Measurements from ENCODE around the gene LIPG.
"Not testable (repeated sequence)": the region's sequence is repeated elsewhere in the genome, so short reads cannot be mapped to it uniquely, and the experiment has no call there.

The LIPG gene

GRCh38 chr18:49570836-49571235 is 9.0 kb downstream of the LIPG start:
- no peaks in the 10 kb centered on the region for H3K4me1 Mint-ChIP-seq (ENCODE audit: low read depth in 2 of 2)
- no peak for ATAC-seq (replicated peaks)

GRCh38 chr18:49572611-49573345 is 10.9 kb downstream of the LIPG start:
- Mint-ChIP-seq H3K27ac (no peak overlapping the region), H3K4me1 (ENCODE audit: low read depth in 2 of 2) (no peaks in the 10 kb centered on the region), H3K4me3 (no peak overlapping the region), H3K9me3 (no peaks in the 10 kb centered on the region), H3K36me3 (ENCODE audit: insufficient read depth) (peaks cover 3% of the 10 kb centered on the region), H3K27me3 (peaks cover 0 to 20% of the 10 kb centered on the region in 2 donors)
- ATAC-seq (replicated peaks) (no peak), DNase-seq (no peak)

More at GRCh38 chr18:49570836-49571235, 9.0 kb downstream of the LIPG start:
- H3K9me3 Mint-ChIP-seq, result no peaks in the 10 kb centered on the region
- peaks cover 3% of the 10 kb centered on the region for H3K36me3 Mint-ChIP-seq (ENCODE audit: insufficient read depth)
- DNase-seq, result no peak
- no peak overlapping the region for H3K27ac Mint-ChIP-seq
- H3K27me3 Mint-ChIP-seq, result peaks cover 13 to 37% of the 10 kb centered on the region in 2 donors
- H3K4me3 Mint-ChIP-seq, result no peak overlapping the region

DNA sequence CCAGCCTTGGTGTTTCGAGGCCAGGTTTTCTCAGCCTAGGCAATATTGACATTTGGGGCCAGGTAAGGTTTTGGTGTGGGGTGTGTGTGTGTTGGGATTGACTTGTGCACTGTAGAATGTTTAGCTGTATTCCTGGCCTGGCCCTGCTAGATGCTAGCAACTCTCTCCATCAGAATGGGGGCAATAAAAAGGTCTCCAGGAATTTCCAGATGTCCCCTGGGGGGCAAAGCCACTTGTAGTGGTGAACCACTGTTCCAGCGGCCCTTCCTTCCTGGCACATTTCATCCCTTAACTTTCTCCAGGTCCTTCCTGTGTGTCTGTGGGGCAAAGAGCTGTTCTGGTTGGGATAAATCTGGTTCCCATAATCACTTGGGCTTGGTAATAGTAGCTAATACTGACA is 12.0 kb downstream of the LIPG start:
- Mint-ChIP-seq H3K9me3 (no peaks in the 10 kb centered on the region), H3K4me3 (no peak overlapping the region), H3K27me3 (peaks cover 0 to 16% of the 10 kb centered on the region in 2 donors), H3K27ac (no peak overlapping the region), H3K36me3 (ENCODE audit: insufficient read depth) (peaks cover under 1% of the 10 kb centered on the region), H3K4me1 (ENCODE audit: low read depth in 2 of 2) (no peaks in the 10 kb centered on the region)
- ATAC-seq (replicated peaks), result no peak
- no peak for DNase-seq

DNA sequence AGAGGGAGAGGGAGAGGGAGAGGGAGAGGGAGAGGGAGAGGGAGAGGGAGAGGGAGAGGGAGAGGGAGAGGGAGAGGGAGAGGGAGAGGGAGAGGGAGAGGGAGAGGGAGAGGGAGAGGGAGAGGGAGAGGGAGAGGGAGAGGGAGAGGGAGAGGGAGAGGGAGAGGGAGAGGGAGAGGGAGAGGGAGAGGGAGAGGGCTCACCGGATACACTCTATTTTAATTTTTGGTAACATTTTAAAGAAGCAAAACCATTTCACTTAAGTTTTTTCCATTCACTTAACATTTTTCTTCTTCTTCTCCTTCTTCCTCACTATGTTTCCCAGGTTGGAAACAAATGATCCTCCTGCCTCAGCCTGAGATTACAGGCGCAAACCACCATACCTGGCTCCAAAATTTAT is 17.2 kb downstream of the LIPG start:
- H3K27me3 Mint-ChIP-seq, result peaks cover 12 to 47% of the 10 kb centered on the region in 2 donors
- not testable (repeated sequence) for ATAC-seq (replicated peaks); DNase-seq; H3K36me3 Mint-ChIP-seq (ENCODE audit: insufficient read depth); H3K27ac Mint-ChIP-seq; H3K4me3 Mint-ChIP-seq; H3K9me3 Mint-ChIP-seq; H3K4me1 Mint-ChIP-seq (ENCODE audit: low read depth in 2 of 2)

GRCh38 chr18:49579583-49579982 is 17.7 kb downstream of the LIPG start:
- not testable (repeated sequence) for H3K4me1 Mint-ChIP-seq (ENCODE audit: low read depth in 2 of 2); DNase-seq; H3K9me3 Mint-ChIP-seq; H3K27ac Mint-ChIP-seq; H3K4me3 Mint-ChIP-seq; ATAC-seq (replicated peaks); H3K36me3 Mint-ChIP-seq (ENCODE audit: insufficient read depth)
- peaks cover 12 to 48% of the 10 kb centered on the region in 2 donors for H3K27me3 Mint-ChIP-seq

- H3K4me1 Mint-ChIP-seq (ENCODE audit: low read depth in 2 of 2), result no peaks in the 10 kb centered on the region
- ATAC-seq (replicated peaks) (no peak), DNase-seq (no peak)
- H3K27me3 Mint-ChIP-seq, result peaks cover 12 to 48% of the 10 kb centered on the region in 2 donors
- no peaks in the 10 kb centered on the region for H3K9me3 Mint-ChIP-seq
- H3K36me3 Mint-ChIP-seq (ENCODE audit: insufficient read depth), result no peaks in the 10 kb centered on the region
- no peak overlapping the region for H3K4me3 Mint-ChIP-seq
- H3K27ac Mint-ChIP-seq, result no peak overlapping the region
Measured at GRCh38 chr18:49580279-49580678, 18.4 kb downstream of the LIPG start.

GRCh38 chr18:49581371-49581770 is 19.5 kb downstream of the LIPG start:
- DNase-seq (no peak), ATAC-seq (replicated peaks) (no peak)
- Mint-ChIP-seq H3K27ac (no peak overlapping the region), H3K36me3 (ENCODE audit: insufficient read depth) (no peaks in the 10 kb centered on the region), H3K9me3 (no peaks in the 10 kb centered on the region), H3K27me3 (peaks cover 12 to 48% of the 10 kb centered on the region in 2 donors), H3K4me1 (ENCODE audit: low read depth in 2 of 2) (no peaks in the 10 kb centered on the region), H3K4me3 (no peak overlapping the region)

- Mint-ChIP-seq H3K27ac (no peak overlapping the region), H3K4me3 (no peak overlapping the region), H3K4me1 (ENCODE audit: low read depth in 2 of 2) (no peaks in the 10 kb centered on the region), H3K9me3 (no peaks in the 10 kb centered on the region), H3K27me3 (peaks cover 12 to 48% of the 10 kb centered on the region in 2 donors), H3K36me3 (ENCODE audit: insufficient read depth) (no peaks in the 10 kb centered on the region)
- no peak for ATAC-seq (replicated peaks)
- no peak for DNase-seq
Measured at GRCh38 chr18:49582579-49582978, 20.7 kb downstream of the LIPG start.

DNA sequence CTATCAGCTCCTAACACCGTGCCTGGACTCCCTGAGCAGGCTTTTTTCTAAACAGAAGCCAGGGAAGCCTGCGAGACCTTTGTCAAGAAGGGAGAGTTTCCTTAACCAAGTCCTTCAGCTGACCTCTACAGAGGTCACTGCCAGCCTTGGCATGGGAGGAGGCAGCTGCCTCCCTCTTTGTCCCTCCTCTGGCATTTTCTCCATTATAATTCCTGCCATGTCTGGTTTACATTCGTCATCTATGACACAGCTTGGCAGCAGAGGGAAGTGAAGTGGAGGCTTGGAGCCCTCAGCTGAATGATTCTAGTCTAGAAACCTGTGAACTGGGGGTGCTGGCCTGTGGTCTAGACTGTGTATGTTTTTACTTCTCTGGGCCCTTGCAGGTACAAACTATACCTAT is 22.5 kb downstream of the LIPG start:
- Mint-ChIP-seq H3K36me3 (ENCODE audit: insufficient read depth) (no peaks in the 10 kb centered on the region), H3K9me3 (no peaks in the 10 kb centered on the region), H3K27ac (no peak overlapping the region), H3K4me3 (no peak overlapping the region), H3K4me1 (ENCODE audit: low read depth in 2 of 2) (no peaks in the 10 kb centered on the region), H3K27me3 (peaks cover 12 to 45% of the 10 kb centered on the region in 2 donors)
- no peak for DNase-seq
- ATAC-seq (replicated peaks), result no peak

DNA sequence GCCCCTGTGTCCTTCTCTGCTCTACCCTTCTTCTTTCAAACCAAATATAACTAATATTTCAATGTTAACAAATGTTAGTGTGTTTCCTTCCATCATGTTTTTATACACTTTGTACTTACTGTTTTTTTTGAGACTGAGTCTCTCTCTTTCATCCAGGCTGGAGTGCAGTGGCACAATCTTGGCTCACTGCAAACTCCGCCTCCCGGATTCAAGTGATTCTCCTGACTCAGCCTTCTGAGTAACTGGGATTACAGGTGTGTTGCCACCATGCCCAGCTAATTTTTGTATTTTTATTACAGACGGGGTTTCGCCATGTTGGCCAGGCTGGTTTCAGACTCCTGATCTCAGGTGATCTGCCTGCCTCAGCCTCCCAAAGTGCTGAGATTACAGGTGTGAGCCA is 23.1 kb downstream of the LIPG start:
- H3K36me3 Mint-ChIP-seq (ENCODE audit: insufficient read depth); H3K9me3 Mint-ChIP-seq; H3K4me1 Mint-ChIP-seq (ENCODE audit: low read depth in 2 of 2); ATAC-seq (replicated peaks); DNase-seq; H3K4me3 Mint-ChIP-seq; H3K27ac Mint-ChIP-seq: not testable (repeated sequence)
- peaks cover 12 to 39% of the 10 kb centered on the region in 2 donors for H3K27me3 Mint-ChIP-seq

GRCh38 chr18:49585781-49586663 is 24.2 kb downstream of the LIPG start:
- Mint-ChIP-seq H3K36me3 (ENCODE audit: insufficient read depth) (no peaks in the 10 kb centered on the region), H3K4me1 (ENCODE audit: low read depth in 2 of 2) (no peaks in the 10 kb centered on the region), H3K27ac (no peak overlapping the region), H3K27me3 (peaks cover 12 to 29% of the 10 kb centered on the region in 2 donors), H3K4me3 (no peak overlapping the region), H3K9me3 (no peaks in the 10 kb centered on the region)
- ATAC-seq (replicated peaks) (no peak), DNase-seq (no peak)

GRCh38 chr18:49588171-49588570 is 26.3 kb downstream of the LIPG start:
- H3K4me3 Mint-ChIP-seq, result no peak overlapping the region
- H3K9me3 Mint-ChIP-seq, result no peaks in the 10 kb centered on the region
- no peak overlapping the region for H3K27ac Mint-ChIP-seq
- DNase-seq (no peak), ATAC-seq (replicated peaks) (no peak)
- no peaks in the 10 kb centered on the region for H3K4me1 Mint-ChIP-seq (ENCODE audit: low read depth in 2 of 2)
- H3K36me3 Mint-ChIP-seq (ENCODE audit: insufficient read depth), result no peaks in the 10 kb centered on the region
- H3K27me3 Mint-ChIP-seq, result peaks cover 2 to 13% of the 10 kb centered on the region in 2 donors

- Mint-ChIP-seq H3K4me1 (ENCODE audit: low read depth in 2 of 2) (no peaks in the 10 kb centered on the region), H3K36me3 (ENCODE audit: insufficient read depth) (no peaks in the 10 kb centered on the region), H3K27ac (no peak overlapping the region), H3K4me3 (no peak overlapping the region), H3K27me3 (peaks cover 0 to 9% of the 10 kb centered on the region in 2 donors), H3K9me3 (no peaks in the 10 kb centered on the region)
- no peak for ATAC-seq (replicated peaks)
- no peak for DNase-seq
Measured at GRCh38 chr18:49588971-49589370, 27.1 kb downstream of the LIPG start.

DNA sequence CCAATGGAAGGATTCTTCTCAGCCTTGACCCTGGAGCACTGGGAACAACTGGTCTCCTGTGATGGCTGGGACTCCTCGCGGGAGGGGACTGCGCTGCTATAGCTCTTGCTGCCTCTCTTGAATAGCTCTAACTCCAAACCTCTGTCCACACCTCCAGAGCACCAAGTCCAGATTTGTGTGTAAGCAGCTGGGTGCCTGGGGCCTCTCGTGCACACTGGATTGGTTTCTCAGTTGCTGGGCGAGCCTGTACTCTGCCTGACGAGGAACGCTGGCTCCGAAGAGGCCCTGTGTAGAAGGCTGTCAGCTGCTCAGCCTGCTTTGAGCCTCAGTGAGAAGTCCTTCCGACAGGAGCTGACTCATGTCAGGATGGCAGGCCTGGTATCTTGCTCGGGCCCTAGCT is 28.8 kb downstream of the LIPG start:
- Mint-ChIP-seq H3K4me1 (ENCODE audit: low read depth in 2 of 2) (no peaks in the 10 kb centered on the region), H3K4me3 (no peak overlapping the region), H3K9me3 (no peaks in the 10 kb centered on the region), H3K36me3 (ENCODE audit: insufficient read depth) (no peaks in the 10 kb centered on the region), H3K27ac (no peak overlapping the region), H3K27me3 (peaks cover 0 to 20% of the 10 kb centered on the region in 2 donors)
- ATAC-seq (replicated peaks) (no peak), DNase-seq (no peak)

Measured in effector memory CD8-positive, alpha-beta T cell (primary cell).